GM19099 (cell line): ENCODE data around the gene CRYGD.

Experiments
- POLR2A ChIP-seq: IDR thresholded peaks from 3 replicates; pipeline ENCODE4 v1.6.1; 2011; ENCODE audit warnings: low read depth; ENCODE audit not compliant: insufficient read length; ENCODE audit errors: extremely low read depth

Gene CRYGD

DNA sequence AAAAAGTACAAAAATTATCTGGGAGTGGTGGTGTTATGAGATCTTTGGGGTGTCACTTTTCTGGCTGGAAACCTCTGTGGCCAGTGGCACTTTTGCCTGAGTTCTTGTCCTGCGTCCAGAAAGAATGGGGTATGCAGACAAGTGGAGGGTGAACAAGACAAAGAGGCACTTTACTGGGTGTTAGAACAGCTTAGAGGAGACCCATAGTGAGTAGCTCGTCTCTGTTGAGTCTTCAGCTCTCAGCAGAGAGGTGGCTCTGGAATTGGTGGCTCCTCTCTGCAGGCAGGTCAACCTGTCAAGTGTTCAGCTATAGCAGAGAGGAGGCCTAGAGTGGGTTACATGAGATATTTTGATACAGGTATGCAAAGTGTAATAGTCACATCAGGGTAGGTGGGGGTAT, 26.1 kb downstream of the CRYGD start:
- TF ChIP-seq POLR2A, result no peak

- no peak for TF ChIP-seq POLR2A
These were observed 26.5 kb downstream of the CRYGD start for GRCh38 chr2:208097801-208098200.

DNA sequence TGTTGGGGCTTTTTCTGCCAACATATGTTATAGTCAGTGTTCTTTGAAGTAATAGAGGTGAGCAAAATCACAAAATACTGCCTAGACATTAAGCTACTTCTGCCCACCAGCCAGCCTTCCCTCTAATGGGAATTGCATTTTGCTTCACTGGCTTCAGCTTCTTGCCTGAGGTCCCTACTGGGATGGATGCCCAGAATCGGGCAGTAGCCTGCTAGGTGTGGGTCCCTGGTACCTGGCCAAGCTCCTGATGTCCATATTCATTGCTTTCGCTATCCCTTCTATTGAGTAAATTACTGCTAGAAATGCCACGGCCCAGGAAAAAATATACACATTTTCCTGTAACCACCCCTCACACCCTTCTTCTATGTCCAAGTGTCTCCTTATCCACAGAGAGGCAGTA, 27.0 kb downstream of the CRYGD start:
- no peak for TF ChIP-seq POLR2A

DNA sequence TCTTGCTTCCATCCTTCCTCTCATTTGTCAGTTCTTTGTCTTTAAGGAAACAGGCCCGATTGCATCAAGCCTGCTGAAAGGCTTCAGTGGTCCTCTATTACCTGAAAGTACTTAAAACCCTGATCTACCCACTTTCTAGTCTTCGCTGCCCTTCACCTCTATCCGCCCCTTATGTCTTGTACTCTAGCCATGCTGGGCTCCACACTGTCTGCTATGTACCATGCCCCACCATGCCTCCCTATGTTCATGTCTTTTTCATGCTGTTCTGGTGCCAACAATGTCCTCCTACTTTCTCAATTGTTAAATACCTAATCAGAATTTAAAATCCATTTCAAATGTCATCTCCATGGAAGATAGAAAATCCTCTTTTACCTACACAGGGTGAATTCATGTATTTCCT, 28.2 kb downstream of the CRYGD start:
- no peak for TF ChIP-seq POLR2A

GRCh38 chr2:208093128-208093527, 31.2 kb downstream of the CRYGD start:
- no peak for TF ChIP-seq POLR2A

DNA sequence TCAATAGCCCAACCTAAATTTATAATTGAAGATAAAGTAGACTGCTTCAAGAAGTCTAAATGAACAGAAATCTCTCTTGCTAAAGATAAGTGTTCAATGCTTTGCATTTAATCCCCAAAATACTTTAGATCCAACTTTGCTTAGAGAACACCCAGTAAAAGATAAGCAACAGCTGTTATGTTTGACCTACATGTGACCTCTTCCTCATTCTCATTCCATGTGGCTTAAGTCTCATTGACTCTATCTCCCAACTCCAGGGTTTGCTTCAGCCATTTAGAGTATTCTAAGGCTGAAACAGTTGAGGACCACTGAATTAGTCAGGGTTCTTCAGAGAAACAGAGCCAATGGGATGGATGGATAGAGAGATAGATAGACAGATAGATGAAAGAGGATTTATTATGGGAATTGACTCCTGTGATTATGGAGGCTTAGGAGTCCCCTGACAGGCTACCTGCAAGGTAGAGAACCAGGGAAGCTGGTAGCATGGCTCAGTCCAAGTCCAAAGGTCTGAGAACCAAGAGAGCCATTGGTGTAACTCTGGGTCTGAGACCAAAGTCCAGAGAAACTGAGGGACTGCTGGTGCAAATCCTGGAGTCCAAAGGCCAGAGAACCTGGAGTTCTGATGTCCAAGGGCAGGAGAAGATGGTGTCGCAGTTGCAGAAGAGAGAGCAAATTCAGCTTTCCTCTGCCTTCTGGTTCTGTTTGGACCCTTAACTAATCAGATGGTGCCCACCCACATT, 32.1 kb downstream of the CRYGD start:
- no peak for TF ChIP-seq POLR2A

DNA sequence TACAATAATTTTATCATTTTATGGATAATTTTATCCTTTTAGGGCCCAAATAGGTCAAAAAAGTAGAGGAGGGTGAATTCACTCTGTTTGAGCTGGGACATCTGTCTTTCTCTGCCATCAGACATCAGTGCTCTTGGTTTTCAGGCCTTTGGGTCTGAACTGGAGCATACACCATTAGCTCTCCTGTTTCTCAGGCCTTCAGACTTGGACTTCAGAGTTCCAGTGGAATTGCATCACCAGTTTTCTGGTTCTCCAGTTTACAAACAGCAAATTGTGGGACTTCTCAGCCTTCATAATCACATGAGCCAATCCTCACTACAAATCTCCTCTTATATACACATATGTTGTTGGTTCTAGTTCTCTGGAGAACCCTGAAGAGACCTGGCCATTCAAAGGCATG, 33.9 kb downstream of the CRYGD start:
- TF ChIP-seq POLR2A, result no peak

DNA sequence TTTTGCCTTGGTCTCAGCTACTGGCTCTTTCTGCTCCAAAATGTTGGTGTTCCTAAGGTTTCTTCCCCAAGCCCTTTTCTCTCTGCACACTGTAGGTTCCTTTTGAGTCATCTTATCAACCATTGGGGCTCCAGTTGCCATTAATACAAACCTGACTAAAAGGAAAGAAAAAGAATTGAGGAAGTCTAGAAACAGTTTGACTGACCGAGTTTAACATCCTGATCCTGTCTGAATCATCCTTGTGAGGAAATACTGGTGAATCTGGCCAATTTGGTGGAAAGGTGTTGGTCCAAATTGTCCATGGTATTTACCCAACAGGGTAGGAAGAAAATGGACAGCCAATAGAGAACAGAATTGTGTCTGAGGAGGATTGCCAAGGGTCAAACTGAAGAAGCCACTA, 38.3 kb downstream of the CRYGD start:
- no peak for TF ChIP-seq POLR2A

DNA sequence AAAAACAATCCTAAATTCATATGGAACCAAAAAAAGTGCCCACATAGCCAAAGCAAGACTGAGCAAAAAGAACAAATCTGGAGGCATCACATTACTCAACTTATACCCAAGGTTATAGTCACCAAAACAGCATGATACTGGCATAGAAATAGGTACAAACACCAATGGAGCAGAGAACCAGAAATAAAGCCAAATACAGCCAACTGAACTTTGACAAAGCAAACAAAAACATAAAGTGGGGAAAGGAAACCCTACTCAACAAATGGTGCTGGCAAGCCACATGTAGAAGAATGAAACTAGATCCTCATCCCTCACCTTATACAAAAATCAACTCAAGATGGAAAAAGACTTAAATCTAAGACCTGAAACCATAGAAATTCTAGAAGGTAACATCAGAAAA, 40.5 kb downstream of the CRYGD start:
- TF ChIP-seq POLR2A, result no peak

DNA sequence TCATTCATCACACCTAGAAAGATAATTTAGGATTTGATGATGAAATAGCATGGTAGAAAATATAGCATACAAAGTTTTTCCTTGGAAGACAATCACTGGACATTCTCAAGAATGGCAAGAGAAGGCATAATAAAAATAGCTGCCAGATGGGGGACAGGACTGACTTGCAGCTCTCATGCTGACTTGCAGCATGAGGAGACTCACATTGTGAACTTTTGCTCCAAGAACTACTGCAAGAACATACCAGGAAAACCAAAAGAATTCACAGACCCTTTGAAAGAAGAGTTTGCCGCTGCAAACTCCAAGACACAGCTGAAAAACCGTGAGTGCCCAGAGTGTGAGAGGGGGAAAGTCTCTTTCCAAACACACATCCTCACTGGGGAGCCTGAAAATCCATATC, 47.0 kb downstream of the CRYGD start:
- TF ChIP-seq POLR2A, result no peak

DNA sequence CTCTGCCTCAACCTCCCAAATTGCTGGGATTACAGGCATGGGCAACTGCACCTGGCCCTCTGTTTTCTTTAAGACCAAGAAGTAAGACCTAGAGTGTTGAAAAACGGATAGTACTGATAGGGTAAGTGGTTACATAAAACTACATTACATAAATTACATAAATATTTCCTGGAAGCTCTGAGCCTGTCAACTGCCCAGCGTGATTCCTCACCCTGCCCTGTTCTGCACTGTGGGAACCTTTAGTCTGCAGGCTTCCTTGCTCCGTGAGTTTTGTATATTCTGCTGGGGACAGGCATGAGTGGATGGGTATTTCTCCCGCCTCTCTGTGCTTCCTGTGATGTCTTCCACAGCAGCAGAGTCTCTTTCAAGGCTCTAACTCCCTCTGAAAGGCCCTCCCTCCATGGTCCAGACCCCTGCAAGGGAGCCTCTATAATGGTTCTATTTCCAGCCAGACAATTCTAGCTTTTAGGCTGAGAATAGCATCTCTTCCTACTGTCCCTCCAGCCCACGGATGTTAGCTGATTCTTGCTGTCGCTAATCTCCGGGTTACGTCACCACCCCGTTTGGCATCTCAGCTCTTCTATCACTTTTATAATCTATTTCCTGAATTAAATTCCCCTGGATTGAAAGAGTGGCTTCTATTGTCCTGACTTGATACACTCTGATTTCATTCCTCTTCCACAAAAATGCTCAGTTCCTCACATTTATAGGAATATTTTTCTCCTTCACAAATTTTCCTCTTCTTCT, 49.5 kb downstream of the CRYGD start:
- TF ChIP-seq POLR2A, result no peak

DNA sequence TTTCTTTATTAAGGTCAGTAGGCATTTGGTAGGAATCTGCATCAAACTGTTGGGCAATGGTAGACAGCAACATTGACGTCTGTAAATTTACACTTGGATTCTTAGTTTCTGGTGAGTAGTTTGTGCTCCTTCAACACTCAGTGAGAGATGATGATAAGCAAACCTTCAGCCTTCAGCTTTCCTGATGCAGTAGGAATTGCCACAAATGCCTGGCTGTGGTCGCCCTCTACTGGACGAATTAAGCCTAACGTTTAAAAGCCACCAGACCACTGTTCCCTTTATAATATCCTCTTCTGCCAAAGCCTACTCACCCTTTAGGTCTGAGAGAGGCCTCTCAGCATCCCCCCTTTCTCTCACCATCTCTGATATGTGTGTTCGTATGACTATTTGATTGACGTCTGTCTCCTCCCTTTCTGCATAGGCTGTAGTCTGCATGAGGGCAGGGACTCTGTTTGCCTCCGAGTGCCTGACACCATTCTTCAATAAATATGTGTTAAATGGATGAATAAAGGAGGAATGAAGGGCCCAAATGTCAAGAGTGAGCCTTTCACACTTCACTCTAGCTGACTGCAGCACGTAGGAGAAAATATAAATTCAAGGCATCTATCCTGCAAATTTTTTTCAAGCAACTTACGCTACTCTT, 52.0 kb downstream of the CRYGD start:
- no peak for TF ChIP-seq POLR2A
